Tibial nerve (tissue), 4 donors: ENCODE results near the gene PRB4.

Experiments
- EP300 ChIP-seq, 2 donors: sonication (generic); formaldehyde crosslinking; IDR thresholded peaks; one replicate each; pipeline ENCODE4 v1.6.1; 2017; ENCODE audit warnings: antibody characterized with exemption in 2 of 2, mild to moderate bottlenecking in 1 of 2
- POLR2A ChIP-seq, 2 donors: fragments of 450-650 bp; IDR thresholded peaks; one replicate each; pipeline ENCODE4 v1.6.1; 2017; ENCODE audit warnings: antibody characterized with exemption in 2 of 2, mild to moderate bottlenecking in 2 of 2, moderate library complexity in 2 of 2
- TF ChIP-seq, protein P1 (sequence below), 5 experiments: fragments of 200-600 bp in 3 of 5; fragments of 450-650 bp in 2 of 5; sonication (generic) in 3 of 5; IDR thresholded peaks; one replicate each; pipeline ENCODE4 v1.5.1; 2016 to 2019; ENCODE audit warnings: antibody characterized with exemption in 5 of 5, mild to moderate bottlenecking in 3 of 5, moderate library complexity in 2 of 5

DNA sequence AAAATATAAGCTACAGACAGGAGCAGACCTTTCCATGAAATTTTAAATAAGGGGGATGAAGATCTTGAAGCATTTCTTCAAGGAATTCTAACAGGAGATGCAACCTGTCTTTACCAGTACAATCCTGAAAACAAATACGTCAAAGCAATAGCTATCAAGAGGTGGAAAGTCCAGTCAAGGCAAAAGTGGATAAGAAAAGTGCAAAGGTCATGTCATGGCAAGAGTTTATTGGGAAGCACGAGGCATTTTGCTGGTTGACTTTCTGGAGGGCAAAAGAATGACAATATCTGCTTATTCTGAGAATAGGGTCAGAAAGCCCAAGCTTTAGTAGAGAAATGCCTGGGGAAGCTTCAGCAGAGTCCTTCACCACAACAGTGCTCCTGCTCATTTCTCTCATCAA, 34.3 kb upstream of the PRB4 start:
- TF ChIP-seq, protein P1, sequence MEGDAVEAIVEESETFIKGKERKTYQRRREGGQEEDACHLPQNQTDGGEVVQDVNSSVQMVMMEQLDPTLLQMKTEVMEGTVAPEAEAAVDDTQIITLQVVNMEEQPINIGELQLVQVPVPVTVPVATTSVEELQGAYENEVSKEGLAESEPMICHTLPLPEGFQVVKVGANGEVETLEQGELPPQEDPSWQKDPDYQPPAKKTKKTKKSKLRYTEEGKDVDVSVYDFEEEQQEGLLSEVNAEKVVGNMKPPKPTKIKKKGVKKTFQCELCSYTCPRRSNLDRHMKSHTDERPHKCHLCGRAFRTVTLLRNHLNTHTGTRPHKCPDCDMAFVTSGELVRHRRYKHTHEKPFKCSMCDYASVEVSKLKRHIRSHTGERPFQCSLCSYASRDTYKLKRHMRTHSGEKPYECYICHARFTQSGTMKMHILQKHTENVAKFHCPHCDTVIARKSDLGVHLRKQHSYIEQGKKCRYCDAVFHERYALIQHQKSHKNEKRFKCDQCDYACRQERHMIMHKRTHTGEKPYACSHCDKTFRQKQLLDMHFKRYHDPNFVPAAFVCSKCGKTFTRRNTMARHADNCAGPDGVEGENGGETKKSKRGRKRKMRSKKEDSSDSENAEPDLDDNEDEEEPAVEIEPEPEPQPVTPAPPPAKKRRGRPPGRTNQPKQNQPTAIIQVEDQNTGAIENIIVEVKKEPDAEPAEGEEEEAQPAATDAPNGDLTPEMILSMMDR (IDR thresholded peaks at IDR 0.05): no peak
- TF ChIP-seq POLR2A (IDR thresholded peaks at IDR 0.05): no peak
- no peak for TF ChIP-seq EP300 (IDR thresholded peaks at IDR 0.05)
